Measurements from ENCODE around the gene LTBP1.

- TF ChIP-seq CTCF (IDR thresholded peaks at IDR 0.05; ENCODE audit: insufficient read depth, low read length) (no peak), POLR2AphosphoS5 (IDR thresholded peaks at IDR 0.05; ENCODE audit: low read depth) (no peak)
- TF ChIP-seq, protein P1, sequence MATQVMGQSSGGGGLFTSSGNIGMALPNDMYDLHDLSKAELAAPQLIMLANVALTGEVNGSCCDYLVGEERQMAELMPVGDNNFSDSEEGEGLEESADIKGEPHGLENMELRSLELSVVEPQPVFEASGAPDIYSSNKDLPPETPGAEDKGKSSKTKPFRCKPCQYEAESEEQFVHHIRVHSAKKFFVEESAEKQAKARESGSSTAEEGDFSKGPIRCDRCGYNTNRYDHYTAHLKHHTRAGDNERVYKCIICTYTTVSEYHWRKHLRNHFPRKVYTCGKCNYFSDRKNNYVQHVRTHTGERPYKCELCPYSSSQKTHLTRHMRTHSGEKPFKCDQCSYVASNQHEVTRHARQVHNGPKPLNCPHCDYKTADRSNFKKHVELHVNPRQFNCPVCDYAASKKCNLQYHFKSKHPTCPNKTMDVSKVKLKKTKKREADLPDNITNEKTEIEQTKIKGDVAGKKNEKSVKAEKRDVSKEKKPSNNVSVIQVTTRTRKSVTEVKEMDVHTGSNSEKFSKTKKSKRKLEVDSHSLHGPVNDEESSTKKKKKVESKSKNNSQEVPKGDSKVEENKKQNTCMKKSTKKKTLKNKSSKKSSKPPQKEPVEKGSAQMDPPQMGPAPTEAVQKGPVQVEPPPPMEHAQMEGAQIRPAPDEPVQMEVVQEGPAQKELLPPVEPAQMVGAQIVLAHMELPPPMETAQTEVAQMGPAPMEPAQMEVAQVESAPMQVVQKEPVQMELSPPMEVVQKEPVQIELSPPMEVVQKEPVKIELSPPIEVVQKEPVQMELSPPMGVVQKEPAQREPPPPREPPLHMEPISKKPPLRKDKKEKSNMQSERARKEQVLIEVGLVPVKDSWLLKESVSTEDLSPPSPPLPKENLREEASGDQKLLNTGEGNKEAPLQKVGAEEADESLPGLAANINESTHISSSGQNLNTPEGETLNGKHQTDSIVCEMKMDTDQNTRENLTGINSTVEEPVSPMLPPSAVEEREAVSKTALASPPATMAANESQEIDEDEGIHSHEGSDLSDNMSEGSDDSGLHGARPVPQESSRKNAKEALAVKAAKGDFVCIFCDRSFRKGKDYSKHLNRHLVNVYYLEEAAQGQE (IDR thresholded peaks at IDR 0.05; ENCODE audit: insufficient replicate concordance, low read depth), result no peak
These were observed 861 bp downstream of the LTBP1 start for GRCh38 chr2:32947484-32948143.

Measured in HL-60 (cell line).